GM12875 (cell line): Measurements from ENCODE around the gene MAP2.

Source experiments
- H3K4me3 ChIP-seq: one replicate; pipeline ENCODE4 v1.5.1; 2011; ENCODE audit warnings: low read depth, low read length, control low read depth
- TF ChIP-seq, protein P1 (sequence below): IDR thresholded peaks from 2 replicates; pipeline ENCODE4 v1.5.1; 2011; ENCODE audit warnings: low read depth, mild to moderate bottlenecking, control low read depth, inconsistent platforms, low read length, moderate library complexity, borderline replicate concordance; ENCODE audit not compliant: insufficient read depth

Gene MAP2

DNA sequence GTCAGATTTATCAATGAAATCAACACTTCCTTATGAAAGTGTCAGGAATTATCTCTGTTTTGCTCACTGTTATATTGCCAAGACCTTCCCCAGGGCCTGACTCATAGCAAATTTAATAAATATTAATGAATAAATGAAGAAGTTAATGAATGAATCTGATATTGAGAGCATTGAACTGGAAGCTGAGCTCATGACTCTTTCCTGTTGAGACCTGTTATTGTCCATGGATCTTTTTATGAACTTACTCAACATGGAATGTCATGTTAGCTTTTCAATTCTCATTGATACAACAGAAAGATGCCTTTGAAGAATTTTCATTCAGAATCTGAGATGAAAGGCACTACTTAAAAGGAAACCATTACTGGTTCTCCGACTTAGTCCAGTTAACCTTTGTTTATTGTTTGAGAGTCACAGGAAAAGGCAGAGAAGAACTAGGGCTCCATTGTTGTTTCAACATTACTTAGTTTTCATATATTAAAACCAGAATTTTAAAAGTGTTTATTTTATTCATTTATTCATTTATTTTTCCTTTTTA lies 257.4 kb downstream of the MAP2 start:
- TF ChIP-seq, protein P1, sequence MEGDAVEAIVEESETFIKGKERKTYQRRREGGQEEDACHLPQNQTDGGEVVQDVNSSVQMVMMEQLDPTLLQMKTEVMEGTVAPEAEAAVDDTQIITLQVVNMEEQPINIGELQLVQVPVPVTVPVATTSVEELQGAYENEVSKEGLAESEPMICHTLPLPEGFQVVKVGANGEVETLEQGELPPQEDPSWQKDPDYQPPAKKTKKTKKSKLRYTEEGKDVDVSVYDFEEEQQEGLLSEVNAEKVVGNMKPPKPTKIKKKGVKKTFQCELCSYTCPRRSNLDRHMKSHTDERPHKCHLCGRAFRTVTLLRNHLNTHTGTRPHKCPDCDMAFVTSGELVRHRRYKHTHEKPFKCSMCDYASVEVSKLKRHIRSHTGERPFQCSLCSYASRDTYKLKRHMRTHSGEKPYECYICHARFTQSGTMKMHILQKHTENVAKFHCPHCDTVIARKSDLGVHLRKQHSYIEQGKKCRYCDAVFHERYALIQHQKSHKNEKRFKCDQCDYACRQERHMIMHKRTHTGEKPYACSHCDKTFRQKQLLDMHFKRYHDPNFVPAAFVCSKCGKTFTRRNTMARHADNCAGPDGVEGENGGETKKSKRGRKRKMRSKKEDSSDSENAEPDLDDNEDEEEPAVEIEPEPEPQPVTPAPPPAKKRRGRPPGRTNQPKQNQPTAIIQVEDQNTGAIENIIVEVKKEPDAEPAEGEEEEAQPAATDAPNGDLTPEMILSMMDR: no peak
- H3K4me3 ChIP-seq: no peak overlapping the region

DNA sequence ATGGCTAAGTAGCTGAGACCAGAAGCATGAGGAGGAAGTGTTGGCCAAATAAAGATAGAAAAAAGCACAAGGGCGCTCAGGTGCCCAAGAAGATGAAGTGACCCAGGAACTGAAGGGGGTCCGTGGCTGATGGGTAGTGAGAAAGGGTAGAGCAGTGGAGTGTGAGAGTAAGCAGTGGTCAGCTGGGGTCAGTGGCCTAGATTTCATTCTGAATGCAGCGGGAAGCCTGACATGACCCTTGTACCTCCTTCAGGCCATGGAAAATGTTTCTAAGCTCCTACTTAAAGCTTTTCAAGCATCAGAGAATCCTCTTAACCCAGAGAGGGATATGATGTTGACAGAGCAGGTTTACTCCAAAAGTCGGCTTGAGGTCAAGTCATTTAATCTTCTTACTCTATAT lies 258.8 kb downstream of the MAP2 start:
- TF ChIP-seq, protein P1: no peak
- no peak overlapping the region for H3K4me3 ChIP-seq

DNA sequence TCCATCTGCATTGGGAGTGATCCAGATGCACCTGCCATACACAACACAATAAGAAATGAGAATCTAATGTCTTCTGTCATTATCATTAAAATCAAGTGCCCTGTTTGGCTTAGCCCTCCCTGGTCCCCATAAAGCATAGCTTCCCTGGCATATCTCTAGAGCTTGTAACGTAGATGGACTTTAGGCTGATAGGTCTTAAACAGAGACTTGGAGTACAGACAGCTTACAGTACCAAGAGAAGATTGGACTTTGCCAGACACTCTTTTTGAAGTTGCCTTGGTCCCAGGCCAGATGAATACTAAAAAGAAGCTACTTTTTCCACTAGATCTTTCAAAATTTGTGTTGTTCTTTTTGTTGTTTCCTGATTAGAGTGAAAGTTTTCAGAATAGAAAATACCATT lies 261.5 kb downstream of the MAP2 start:
- H3K4me3 ChIP-seq: no peak overlapping the region
- TF ChIP-seq, protein P1: no peak

GRCh38 chr2:209685963-209686362 lies 262.1 kb downstream of the MAP2 start:
- TF ChIP-seq, protein P1: no peak
- H3K4me3 ChIP-seq: no peak overlapping the region

- TF ChIP-seq, protein P1: no peak
- H3K4me3 ChIP-seq: no peak overlapping the region
These were observed 262.6 kb downstream of the MAP2 start for GRCh38 chr2:209686448-209686847.

DNA sequence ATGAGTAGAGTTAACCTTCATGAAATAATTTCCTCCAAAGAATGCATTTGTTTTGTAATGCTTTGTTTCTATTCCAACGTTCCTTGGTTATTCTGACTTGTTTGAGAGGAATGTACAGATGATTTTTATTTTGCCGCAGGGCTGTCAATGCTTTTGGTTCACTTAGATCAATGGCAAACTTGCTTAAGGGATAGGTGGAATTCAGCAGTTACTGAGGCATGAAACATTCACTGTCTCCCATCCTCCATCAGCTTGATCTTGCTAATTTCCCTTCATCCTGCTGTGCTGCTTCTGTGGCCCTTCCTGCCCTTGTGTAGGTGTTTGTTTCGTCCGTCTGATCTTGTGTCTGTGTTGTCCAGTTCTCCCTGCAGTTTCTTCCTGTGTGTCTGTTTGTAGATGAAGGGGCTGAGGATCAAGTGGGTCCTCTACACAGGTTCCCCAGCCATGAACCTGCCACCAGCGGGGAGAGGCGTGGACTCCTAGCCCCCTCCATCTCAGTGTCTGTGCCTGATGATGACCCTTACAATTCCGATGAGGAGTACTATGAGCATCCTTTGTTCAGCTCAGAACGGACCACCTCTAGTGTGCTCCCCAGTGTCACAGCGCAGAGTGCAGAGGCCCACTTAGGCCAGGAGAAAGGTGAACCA lies 263.6 kb downstream of the MAP2 start:
- no peak overlapping the region for H3K4me3 ChIP-seq
- TF ChIP-seq, protein P1: no peak

GRCh38 chr2:209688385-209688784 lies 264.5 kb downstream of the MAP2 start:
- no peak overlapping the region for H3K4me3 ChIP-seq
- TF ChIP-seq, protein P1: no peak
